ENCODE results near the gene ST6GAL1.

DNA sequence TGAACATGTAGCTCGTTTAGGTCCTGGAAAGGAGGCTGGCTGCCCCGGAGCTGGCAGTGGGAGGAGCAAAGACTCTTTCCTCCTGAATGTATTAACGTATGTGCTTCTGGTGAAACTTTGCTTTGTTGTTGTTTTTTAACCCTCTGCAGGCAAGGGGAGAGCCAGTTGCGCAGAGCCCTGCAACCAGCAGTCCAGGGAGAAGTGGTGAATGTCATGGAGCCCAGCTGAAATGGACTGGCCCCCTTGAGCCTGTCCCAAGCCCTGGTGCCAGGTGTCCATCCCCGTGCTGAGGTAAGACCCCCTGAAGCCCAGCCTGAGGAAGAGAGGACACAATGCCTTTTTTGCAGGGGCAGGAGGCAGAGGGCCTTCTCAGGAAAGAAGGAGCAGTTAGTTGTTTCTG, 33.3 kb downstream of the ST6GAL1 start:
- TF ChIP-seq, protein P1, sequence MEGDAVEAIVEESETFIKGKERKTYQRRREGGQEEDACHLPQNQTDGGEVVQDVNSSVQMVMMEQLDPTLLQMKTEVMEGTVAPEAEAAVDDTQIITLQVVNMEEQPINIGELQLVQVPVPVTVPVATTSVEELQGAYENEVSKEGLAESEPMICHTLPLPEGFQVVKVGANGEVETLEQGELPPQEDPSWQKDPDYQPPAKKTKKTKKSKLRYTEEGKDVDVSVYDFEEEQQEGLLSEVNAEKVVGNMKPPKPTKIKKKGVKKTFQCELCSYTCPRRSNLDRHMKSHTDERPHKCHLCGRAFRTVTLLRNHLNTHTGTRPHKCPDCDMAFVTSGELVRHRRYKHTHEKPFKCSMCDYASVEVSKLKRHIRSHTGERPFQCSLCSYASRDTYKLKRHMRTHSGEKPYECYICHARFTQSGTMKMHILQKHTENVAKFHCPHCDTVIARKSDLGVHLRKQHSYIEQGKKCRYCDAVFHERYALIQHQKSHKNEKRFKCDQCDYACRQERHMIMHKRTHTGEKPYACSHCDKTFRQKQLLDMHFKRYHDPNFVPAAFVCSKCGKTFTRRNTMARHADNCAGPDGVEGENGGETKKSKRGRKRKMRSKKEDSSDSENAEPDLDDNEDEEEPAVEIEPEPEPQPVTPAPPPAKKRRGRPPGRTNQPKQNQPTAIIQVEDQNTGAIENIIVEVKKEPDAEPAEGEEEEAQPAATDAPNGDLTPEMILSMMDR (IDR thresholded peaks at IDR 0.05), result no peak
- TF ChIP-seq POLR2A (IDR thresholded peaks at IDR 0.05), result no peak
- no peak for TF ChIP-seq POLR2AphosphoS5 (IDR thresholded peaks at IDR 0.05)

Measured in gastroesophageal sphincter (tissue), 3 donors.